Posterior vena cava (tissue), 2 donors: ENCODE measurements around the gene CCDC186. TPM values are rescaled to one million over a fixed set of nuclear protein-coding genes. Genes with fewer than 3 reads are reported as not detected.
A peak's percentile ranks its signal among the peaks of the same experiment; 100 is the strongest.

Experiments used
- DNase-seq: peaks from one replicate; pipeline ENCODE4 v3.0.0-alpha.2; 2020; ENCODE audit warnings: low spot score
- intact Hi-C, 2 donors: fragments of 100-400 bp; cut with DNase I; formaldehyde crosslinking; loops; one replicate each; pipeline versions ENCODE4 v1.14.1 to v1.14.2; 2022 to 2023
- total RNA-seq, 2 donors: library from RNA; stranded (reverse); fragmentation: NEBNext Ultra II Directional; extraction: Animal tissue kit (Norgen Biotek cat#: 25700); gene quantifications; one replicate each; pipeline ENCODE4 v1.2.1, GENCODE V29; 2021
- donor health status: DM: yes; HTN: yes; CAD: no.
- donor health status: DM: yes; HTN: yes; CAD: no.

CCDC186 gene
- total RNA-seq, 2 donors from 2014 or later = 17.7 to 18.2 TPM

GRCh38 chr10:114131094-114131493 is 42.9 kb downstream of the CCDC186 start:
- DNase-seq = no peak
- intact Hi-C loops = no loop called here

- intact Hi-C loops = no loop called here
- no peak for DNase-seq
Measured at GRCh38 chr10:114121031-114121430, 53.0 kb downstream of the CCDC186 start.

GRCh38 chr10:114118514-114118913 is 55.5 kb downstream of the CCDC186 start:
- no peak for DNase-seq
- intact Hi-C loops = no loop called here

- DNase-seq = no peak
- intact Hi-C loops = no loop called here
Measured at GRCh38 chr10:114117728-114118127, 56.3 kb downstream of the CCDC186 start.

- intact Hi-C loops = no loop called here
Measured at GRCh38 chr10:114115661-114116445, 58.1 kb downstream of the CCDC186 start.

GRCh38 chr10:114110174-114110972 is 63.6 kb downstream of the CCDC186 start:
- intact Hi-C loops = no loop called here
- DNase-seq = no peak

More at GRCh38 chr10:114115661-114116445, 58.1 kb downstream of the CCDC186 start:
- no peak for DNase-seq

- no peak for DNase-seq
- intact Hi-C loops = loop anchor here (5.0 kb wide), 2 partner anchors 301 to 306 kb away; no protein-coding TSS in a partner anchor
Measured at GRCh38 chr10:114103284-114103683, 70.7 kb downstream of the CCDC186 start.

GRCh38 chr10:114102256-114102655 is 71.7 kb downstream of the CCDC186 start:
- no peak for DNase-seq

GRCh38 chr10:114100848-114101741 is 72.9 kb downstream of the CCDC186 start:
- peak; percentile 84 for DNase-seq

More at GRCh38 chr10:114102256-114102655, 71.7 kb downstream of the CCDC186 start:
- intact Hi-C loops = loop anchor here (5.0 kb wide), 2 partner anchors 300 to 305 kb away; no protein-coding TSS in a partner anchor

GRCh38 chr10:114096864-114097263 is 77.1 kb downstream of the CCDC186 start:
- no peak for DNase-seq
- intact Hi-C loops = no loop called here

More at GRCh38 chr10:114100848-114101741, 72.9 kb downstream of the CCDC186 start:
- intact Hi-C loops = loop anchor here (5.0 kb wide), 2 partner anchors 299 to 304 kb away; no protein-coding TSS in a partner anchor

- intact Hi-C loops = no loop called here
- DNase-seq = no peak
Measured at GRCh38 chr10:114095559-114096337, 78.3 kb downstream of the CCDC186 start.

GRCh38 chr10:114094795-114095194 is 79.2 kb downstream of the CCDC186 start:
- intact Hi-C loops = loop anchor here in 1 of 2 donors (5.0 kb wide), 1 partner anchor 492 kb away; no protein-coding TSS in a partner anchor
- DNase-seq = no peak

- intact Hi-C loops = no loop called here
- DNase-seq = no peak
Measured at GRCh38 chr10:114087655-114088054, 86.3 kb downstream of the CCDC186 start.

GRCh38 chr10:114087255-114087654 is 86.7 kb downstream of the CCDC186 start:
- intact Hi-C loops = no loop called here
- DNase-seq = no peak

- no peak for DNase-seq
- intact Hi-C loops = no loop called here
Measured at GRCh38 chr10:114084215-114084614, 89.8 kb downstream of the CCDC186 start.

GRCh38 chr10:114083040-114083439 is 91.0 kb downstream of the CCDC186 start:
- intact Hi-C loops = no loop called here
- no peak for DNase-seq

GRCh38 chr10:114081911-114082583 is 92.0 kb downstream of the CCDC186 start:
- intact Hi-C loops = no loop called here
- no peak for DNase-seq

- no peak for DNase-seq
- intact Hi-C loops = no loop called here
Measured at GRCh38 chr10:114079421-114079820, 94.6 kb downstream of the CCDC186 start.
